Nephron progenitor cell (in vitro differentiated cells): ENCODE measurements around the gene SIAH3.
A peak's percentile ranks its signal among the peaks of the same experiment; 100 is the strongest.

ENCODE experiments used
- DNase-seq: peaks from one replicate; pipeline ENCODE4 v3.0.0; 2021
- H3K27ac Mint-ChIP-seq: 2 replicates; pipeline ENCODE4 v1.8.0; 2021; ENCODE audit warnings: mild to moderate bottlenecking, moderate library complexity, mixed read lengths
- H3K27me3 Mint-ChIP-seq: 2 replicates; pipeline ENCODE4 v1.8.0; 2021; ENCODE audit warnings: mild to moderate bottlenecking, low read depth, mixed read lengths; ENCODE audit not compliant: poor library complexity
- H3K36me3 Mint-ChIP-seq: 2 replicates; pipeline ENCODE4 v1.8.0; 2021; ENCODE audit warnings: low read depth, mixed read lengths
- H3K4me1 Mint-ChIP-seq: 2 replicates; pipeline ENCODE4 v1.8.0; 2021; ENCODE audit warnings: mixed read lengths
- H3K4me3 Mint-ChIP-seq: 2 replicates; pipeline ENCODE4 v1.8.0; 2021; ENCODE audit warnings: mild to moderate bottlenecking, moderate library complexity, mixed read lengths
- H3K9me3 Mint-ChIP-seq: 2 replicates; pipeline ENCODE4 v1.8.0; 2021; ENCODE audit warnings: mild to moderate bottlenecking, moderate library complexity, mixed read lengths
- CTCF ChIP-seq: fragments of 200-600 bp; sonication (generic); IDR thresholded peaks from 2 replicates; pipeline ENCODE4 v1.5.0; 2021; ENCODE audit warnings: antibody characterized with exemption

The SIAH3 gene

DNA sequence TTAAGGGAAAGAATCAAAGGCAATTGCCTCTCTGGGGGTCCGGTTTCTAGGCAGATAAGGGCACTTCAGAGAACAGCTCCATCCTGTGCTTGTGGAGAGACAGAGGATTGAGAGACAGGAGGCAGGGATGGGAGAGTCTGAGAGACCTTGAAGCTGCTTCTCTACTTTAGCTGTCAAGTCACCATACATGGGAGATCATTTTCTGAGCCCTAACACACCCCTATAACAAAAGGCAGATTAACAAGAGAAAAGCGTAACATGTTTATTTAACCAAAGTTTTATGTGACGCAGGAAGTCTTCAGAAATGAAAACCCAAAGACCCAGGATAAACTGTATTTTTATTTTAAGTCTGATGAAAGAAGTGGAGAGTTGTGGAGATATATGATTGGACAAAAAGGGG, 101.0 kb downstream of the SIAH3 start:
- DNase-seq, result no peak
- H3K4me3 Mint-ChIP-seq, result no peak overlapping the region
- peaks cover 4% of the 10 kb centered on the region for H3K4me1 Mint-ChIP-seq
- TF ChIP-seq CTCF, result no peak
- peaks cover 4% of the 10 kb centered on the region for H3K9me3 Mint-ChIP-seq
- H3K36me3 Mint-ChIP-seq, result no peaks in the 10 kb centered on the region
- no peak overlapping the region for H3K27ac Mint-ChIP-seq
- H3K27me3 Mint-ChIP-seq, result peaks cover 4% of the 10 kb centered on the region

GRCh38 chr13:45748941-45749759, 102.4 kb downstream of the SIAH3 start:
- no peak for DNase-seq
- peaks cover 10% of the 10 kb centered on the region for H3K27me3 Mint-ChIP-seq
- TF ChIP-seq CTCF, result no peak
- no peaks in the 10 kb centered on the region for H3K36me3 Mint-ChIP-seq
- peaks cover 4% of the 10 kb centered on the region for H3K4me1 Mint-ChIP-seq
- H3K27ac Mint-ChIP-seq, result no peak overlapping the region
- no peaks in the 10 kb centered on the region for H3K9me3 Mint-ChIP-seq
- H3K4me3 Mint-ChIP-seq, result no peak overlapping the region

DNA sequence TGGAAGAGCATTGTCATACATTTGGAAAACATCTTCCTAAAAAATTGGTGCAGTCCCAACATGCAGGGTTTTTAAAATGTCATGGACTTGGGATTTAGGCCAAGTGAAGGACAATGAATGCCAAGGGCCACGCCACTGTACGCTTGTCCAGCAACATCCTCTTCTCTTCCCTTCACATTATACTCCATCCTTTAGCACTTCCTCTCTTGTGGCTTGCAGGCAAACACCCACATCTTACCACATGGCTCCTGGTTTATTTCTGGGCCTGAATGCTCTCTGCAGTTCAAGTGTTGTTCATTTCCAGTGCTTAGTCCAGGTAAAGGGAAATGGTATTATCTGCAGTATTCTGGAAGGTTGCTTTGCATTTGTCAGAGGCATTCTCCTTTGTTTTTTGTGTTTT, 104.5 kb downstream of the SIAH3 start:
- Mint-ChIP-seq H3K36me3 (no peaks in the 10 kb centered on the region), H3K27ac (no peak overlapping the region), H3K9me3 (no peaks in the 10 kb centered on the region), H3K4me1 (peaks cover 4% of the 10 kb centered on the region), H3K4me3 (no peak overlapping the region), H3K27me3 (peaks cover 17% of the 10 kb centered on the region)
- no peak for TF ChIP-seq CTCF
- DNase-seq, result no peak

GRCh38 chr13:45744979-45745378, 106.6 kb downstream of the SIAH3 start:
- Mint-ChIP-seq H3K4me3 (no peak overlapping the region), H3K36me3 (no peaks in the 10 kb centered on the region), H3K27ac (no peak overlapping the region), H3K9me3 (no peaks in the 10 kb centered on the region), H3K4me1 (peaks cover 4% of the 10 kb centered on the region), H3K27me3 (peaks cover 18% of the 10 kb centered on the region)
- DNase-seq, result no peak
- no peak for TF ChIP-seq CTCF

- H3K36me3 Mint-ChIP-seq, result no peaks in the 10 kb centered on the region
- no peak overlapping the region for H3K27ac Mint-ChIP-seq
- no peak overlapping the region for H3K4me3 Mint-ChIP-seq
- no peak for DNase-seq
- no peak for TF ChIP-seq CTCF
- H3K4me1 Mint-ChIP-seq, result no peaks in the 10 kb centered on the region
- no peaks in the 10 kb centered on the region for H3K9me3 Mint-ChIP-seq
- peaks cover 18% of the 10 kb centered on the region for H3K27me3 Mint-ChIP-seq
Observed at GRCh38 chr13:45742985-45743384, 108.6 kb downstream of the SIAH3 start.

GRCh38 chr13:45737571-45738017, 114.0 kb downstream of the SIAH3 start:
- no peak overlapping the region for H3K27ac Mint-ChIP-seq
- peaks cover 4% of the 10 kb centered on the region for H3K9me3 Mint-ChIP-seq
- TF ChIP-seq CTCF, result peak; percentile 15
- no peaks in the 10 kb centered on the region for H3K4me1 Mint-ChIP-seq
- DNase-seq, result no peak
- no peaks in the 10 kb centered on the region for H3K36me3 Mint-ChIP-seq
- H3K27me3 Mint-ChIP-seq, result peaks cover 5% of the 10 kb centered on the region
- H3K4me3 Mint-ChIP-seq, result no peak overlapping the region
